SW 1271 (cell line): ENCODE results near the gene AFF3.
"Not testable (repeated sequence)": the region's sequence is repeated elsewhere in the genome, so short reads cannot be mapped to it uniquely, and the experiment has no call there.

Source experiments
- DNase-seq, 2 experiments: peaks; one replicate each; lab custom pipeline; 2025; lab: John Stamatoyannopoulos, UW

Gene AFF3

DNA sequence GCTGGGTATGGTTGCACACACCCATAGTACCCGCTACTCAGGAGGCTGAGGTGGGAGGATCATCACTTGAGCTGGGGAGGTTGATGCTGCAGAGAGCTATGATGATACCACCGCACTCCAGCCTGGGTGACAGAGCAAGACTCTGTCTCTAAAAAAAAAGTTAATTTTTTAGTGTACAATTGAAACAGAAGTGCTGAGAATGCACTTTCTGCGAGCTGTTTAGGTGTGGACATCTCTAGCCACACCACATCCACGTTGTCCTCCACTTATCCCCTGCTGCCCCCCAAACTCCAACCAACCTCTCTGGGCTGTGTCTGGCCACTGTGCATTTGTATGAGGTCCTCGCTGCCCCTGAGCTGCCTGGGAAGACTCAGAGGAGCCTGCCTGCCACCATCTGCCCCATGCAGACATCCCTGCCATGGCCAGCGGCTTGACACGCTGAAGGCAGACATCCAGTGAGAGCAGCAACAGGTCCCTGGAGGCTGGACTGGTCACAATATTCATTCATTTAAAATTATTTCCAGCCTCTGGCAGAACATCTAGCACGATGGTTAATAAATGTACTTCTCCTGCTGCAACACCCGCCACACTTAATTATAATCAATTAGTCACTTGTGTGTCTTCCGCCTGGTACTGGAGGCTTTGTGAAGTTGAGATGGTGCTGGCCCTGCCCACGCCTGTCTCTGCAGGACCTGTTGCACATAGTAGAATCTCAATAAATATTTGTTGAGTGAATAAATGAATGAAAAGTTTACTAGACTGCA is 3.7 kb upstream of the AFF3 start:
- DNase-seq = no peak

- no peak for DNase-seq
Observed at GRCh38 chr2:100143286-100143685, 896 bp upstream of the AFF3 start.

DNA sequence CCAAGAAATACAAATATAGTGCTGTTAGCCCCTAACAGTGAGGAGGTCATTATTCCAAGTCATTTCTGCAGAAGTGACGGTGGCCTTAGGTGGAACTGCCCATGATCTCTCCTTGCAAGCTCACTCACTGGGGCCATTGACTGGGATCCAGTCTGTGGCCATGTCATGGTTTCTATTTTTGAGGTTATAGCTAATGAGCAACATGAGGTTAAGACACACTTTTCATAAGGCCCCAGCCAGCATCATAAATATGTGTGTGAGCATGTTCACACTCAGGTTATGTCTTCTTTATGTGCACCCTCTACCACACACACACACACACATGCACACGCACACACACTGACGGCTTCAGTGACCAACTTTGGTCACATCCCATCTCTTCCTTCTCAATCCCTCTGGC is 484 bp downstream of the AFF3 start:
- no peak for DNase-seq

- DNase-seq = no peak
Observed at GRCh38 chr2:100140582-100140981, 1.8 kb downstream of the AFF3 start.

GRCh38 chr2:100137866-100138570 is 4.4 kb downstream of the AFF3 start:
- DNase-seq = no peak

GRCh38 chr2:100137318-100137717 is 5.1 kb downstream of the AFF3 start:
- DNase-seq = no peak

DNA sequence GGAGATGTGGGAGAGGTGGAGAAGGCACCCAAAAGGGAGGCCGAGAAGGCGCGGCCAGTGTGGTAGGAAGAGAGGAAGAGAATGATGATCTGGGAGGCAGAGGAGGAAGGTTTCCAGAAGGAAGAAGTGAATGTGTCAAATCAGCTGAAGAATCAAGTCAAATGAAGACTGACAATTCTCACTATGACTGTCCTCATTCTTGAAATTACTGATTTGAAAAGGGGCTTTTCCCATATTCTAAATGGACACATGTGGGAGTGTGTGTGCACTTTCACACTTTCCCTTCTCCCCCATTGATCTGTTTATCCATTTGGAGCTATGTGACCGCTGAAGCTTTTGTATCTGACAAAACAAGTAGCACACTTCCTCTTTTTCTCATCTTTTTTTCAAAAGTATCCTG is 6.1 kb downstream of the AFF3 start:
- DNase-seq = no peak

GRCh38 chr2:100135415-100135814 is 7.0 kb downstream of the AFF3 start:
- no peak for DNase-seq

DNA sequence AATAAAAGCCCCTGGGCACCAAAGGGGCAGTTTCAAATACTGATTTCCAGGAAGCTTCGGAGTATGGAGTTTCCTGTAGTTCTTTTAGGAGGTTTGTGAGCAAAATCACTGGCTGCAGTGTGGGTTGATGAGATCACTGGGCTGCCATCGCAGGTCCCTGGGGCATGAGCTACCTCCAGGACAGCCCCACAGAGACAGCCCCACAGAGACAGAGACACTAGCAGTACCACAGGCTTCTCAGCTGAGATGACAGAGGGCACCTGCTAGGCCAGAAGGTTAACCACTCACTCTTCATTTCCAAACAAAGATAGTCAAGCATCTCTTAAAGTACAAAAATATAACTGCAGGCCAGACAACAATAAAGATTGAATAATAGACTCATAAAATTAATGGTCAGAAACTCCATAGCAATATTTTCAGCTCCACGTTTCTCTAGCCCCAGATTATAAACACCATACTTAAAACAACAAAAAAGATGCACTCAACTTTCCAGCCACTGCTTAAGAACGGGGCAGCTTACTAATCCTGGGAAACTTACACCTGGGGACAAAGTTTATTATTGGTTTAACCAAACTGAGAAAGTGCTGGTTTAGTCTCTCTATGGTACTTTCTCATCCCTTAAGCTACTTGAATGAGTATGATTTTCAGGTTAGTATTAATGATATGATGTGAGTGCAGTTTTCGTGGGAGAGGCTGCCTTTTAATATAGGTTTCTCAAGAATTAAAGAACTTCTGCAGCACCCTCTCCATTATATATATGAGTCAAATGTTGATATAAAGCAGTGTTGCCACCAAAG is 11.6 kb downstream of the AFF3 start:
- no peak for DNase-seq

GRCh38 chr2:100126897-100127401 is 15.4 kb downstream of the AFF3 start:
- DNase-seq = no peak

- no peak for DNase-seq
Observed at GRCh38 chr2:100126201-100126600, 16.2 kb downstream of the AFF3 start.

DNA sequence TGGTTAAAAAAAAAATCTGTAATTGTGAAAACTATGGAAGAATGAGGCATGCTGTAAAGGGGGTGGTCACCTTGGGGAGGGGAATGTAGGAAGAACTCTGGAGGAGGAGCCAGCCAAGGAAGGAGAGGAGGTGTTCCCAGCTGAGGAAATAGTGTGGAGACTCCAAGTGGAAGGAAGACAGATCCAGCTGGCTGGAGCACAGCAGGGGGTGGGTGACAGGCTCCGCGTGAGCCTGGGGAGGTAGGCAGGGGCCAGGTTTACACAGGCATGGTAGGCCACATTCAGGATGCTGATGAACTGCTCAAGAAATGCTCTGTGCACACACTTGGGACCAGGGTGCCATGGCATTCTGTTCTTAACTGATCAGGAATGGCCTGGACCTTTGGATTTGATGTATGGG is 16.8 kb downstream of the AFF3 start:
- no peak for DNase-seq

GRCh38 chr2:100124761-100125160 is 17.6 kb downstream of the AFF3 start:
- DNase-seq = peak in 1 of 2 experiments; percentile 11

DNA sequence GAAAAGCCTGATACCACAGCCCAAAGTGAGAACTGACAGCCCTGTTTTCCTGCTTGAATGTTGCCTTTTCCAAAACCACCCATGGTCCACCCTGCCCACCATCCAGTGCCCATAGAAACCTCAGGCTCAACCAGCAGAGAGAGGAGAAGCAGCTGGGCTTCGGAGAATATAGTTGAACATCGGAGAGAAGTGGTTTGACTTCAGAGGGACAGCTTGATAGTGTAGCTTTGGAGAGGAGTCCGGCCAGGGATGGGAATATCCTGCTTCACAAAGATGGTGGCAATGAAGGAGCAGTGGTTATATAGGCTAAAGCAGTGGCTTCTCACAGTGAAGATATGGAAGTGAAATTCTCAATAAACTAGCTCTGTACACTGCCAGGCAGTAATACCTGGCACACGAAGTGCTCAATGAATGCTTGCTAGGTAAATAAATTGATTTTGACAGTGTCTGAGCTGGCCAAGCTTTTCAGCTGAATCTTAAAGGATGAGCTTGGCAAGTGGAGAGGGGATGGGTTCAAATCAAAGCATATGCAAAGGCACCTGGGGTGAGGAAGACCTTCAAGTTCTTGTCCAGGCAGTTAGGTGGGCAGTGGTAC is 21.2 kb downstream of the AFF3 start:
- DNase-seq = no peak

DNA sequence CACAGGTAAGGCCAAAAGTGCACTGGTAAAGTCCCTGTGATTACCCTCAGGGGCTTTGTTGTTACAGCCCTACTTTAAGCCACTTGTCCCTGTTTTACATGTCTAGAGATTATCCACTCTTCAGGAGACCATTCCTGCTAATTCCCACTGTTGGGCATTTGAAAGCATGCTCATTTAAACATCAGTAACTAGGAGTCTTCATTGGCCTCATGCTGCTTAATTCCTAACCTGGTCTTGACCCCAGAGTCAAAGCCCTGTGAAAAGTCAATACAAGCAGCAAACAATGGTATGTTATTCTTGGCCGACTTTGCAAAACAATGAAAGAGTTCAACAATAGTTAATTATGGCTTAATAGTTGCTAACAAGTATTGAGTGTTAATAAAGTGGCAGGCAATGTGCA is 23.2 kb downstream of the AFF3 start:
- DNase-seq = no peak

GRCh38 chr2:100113990-100114433 is 28.4 kb downstream of the AFF3 start:
- no peak for DNase-seq

- no peak for DNase-seq
Observed at GRCh38 chr2:100110614-100111000, 31.8 kb downstream of the AFF3 start.

DNA sequence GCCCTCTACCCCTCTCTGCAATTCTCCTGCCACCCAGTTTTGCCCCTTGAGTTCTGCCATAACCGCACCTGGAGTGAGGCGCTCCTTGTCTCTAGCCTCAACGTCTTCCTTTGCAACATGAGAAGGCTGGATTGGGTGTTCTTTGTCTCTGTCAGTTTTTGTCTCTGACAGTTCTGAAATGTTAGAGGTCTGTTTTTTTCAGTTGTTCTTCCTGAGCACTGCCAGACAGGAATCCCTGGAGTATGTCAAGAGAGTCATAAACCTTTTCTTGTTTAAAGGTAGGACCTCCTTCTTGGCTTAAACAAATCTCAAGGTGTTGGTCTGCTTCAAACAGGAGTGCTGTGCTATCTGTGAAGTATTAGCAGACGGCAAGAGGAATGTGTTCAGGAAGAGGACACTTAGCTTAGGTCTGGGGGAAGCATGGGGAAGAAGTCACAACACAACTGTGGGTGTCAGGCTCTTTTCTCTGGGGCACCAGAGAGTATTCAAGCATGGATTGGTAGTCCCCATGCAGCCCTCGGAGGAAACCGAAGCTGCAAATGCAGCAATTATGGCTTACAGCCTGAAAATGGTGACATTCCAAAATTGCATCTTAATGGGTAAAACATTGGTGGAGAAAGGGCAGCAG is 32.3 kb downstream of the AFF3 start:
- no peak for DNase-seq

DNA sequence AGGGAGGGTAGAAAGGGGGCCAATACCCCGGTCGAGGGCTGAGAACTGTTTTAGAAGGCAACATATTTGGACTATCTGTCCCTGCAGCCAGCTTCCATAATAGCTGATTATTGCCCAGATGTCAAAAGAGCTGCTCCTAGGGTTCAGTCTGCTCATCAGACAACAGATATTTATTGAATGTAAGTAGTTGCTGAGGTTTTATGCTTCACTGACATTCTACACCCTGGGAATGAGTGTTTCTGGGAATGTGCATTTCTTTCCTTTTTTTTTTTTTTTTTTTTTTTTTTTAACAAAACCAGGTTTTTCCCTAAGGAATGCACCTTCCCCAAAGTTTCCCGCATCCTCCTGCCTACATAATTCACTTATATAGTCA is 33.8 kb downstream of the AFF3 start:
- DNase-seq = not testable (repeated sequence)

- no peak for DNase-seq
Observed at GRCh38 chr2:100107906-100108647, 34.3 kb downstream of the AFF3 start.

- DNase-seq = no peak
Observed at GRCh38 chr2:100107440-100107839, 35.0 kb downstream of the AFF3 start.
